ENCODE results near the gene CSF2. TPM values are rescaled to one million over a fixed set of nuclear protein-coding genes. Genes with fewer than 3 reads are reported as not detected.

Gene CSF2
- total RNA-seq, 2 experiments from 2014 or later, result not detected

DNA sequence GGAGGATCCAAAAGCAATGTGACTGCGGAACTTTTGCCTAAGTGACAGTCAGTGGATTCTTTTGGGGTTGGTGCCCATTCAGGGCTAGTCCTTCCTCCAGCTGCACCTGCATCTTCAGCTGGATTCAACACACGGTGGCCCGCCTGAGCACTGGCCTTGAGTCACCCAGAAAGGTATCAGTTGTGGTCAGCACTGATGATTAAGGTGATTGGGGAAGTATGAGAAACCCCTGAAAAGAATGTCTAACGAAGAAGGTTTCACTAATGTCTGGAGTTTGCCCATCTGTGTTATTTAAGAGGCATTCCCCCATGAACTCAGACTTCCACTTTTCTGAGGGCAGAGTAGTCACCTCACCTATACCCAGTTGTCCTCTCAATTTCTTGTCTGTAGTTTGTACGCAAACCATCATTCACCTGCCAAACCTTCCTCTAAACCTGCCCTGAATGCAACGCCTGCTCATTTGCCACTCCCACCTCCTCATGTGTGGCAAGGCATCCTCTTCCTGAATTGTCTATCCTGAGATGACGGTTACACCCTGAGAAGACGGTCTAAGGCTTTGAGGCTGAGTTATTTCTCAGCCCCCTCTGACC lies 27.2 kb downstream of the CSF2 start:
- Histone ChIP-seq H3K27ac (ENCODE audit: low read depth, low read length, poor library complexity, severe bottlenecking) (no peak overlapping the region), H3K4me3 (ENCODE audit: low read depth, low read length, poor library complexity, severe bottlenecking) (no peak overlapping the region), H4K20me1 (ENCODE audit: insufficient read depth, low read length) (no peaks in the 10 kb centered on the region), H3K9me3 (ENCODE audit: low read length) (no peaks in the 10 kb centered on the region), H3K79me2 (ENCODE audit: insufficient read depth, low read depth, low read length) (no peaks in the 10 kb centered on the region), H2AFZ (ENCODE audit: low read length) (peak overlapping the region; percentile 29; the same call in 1 of the 2 replicates), H3K36me3 (ENCODE audit: insufficient read depth, low read length) (no peaks in the 10 kb centered on the region), H3K4me1 (ENCODE audit: insufficient read depth, low read length, poor library complexity, severe bottlenecking) (peaks cover 66% of the 10 kb centered on the region), H3K4me2 (ENCODE audit: low read length) (peak overlapping the region; percentile 27), H3K9me2 (ENCODE audit: insufficient read depth, low read length) (no peaks in the 10 kb centered on the region)
- no TSS peak for BruUV-seq (replicated peaks)
- TF ChIP-seq EZH2phosphoT487 (IDR thresholded peaks at IDR 0.05; ENCODE audit: borderline replicate concordance, low read depth, low read length), result no peak
- TF ChIP-seq, protein P1, sequence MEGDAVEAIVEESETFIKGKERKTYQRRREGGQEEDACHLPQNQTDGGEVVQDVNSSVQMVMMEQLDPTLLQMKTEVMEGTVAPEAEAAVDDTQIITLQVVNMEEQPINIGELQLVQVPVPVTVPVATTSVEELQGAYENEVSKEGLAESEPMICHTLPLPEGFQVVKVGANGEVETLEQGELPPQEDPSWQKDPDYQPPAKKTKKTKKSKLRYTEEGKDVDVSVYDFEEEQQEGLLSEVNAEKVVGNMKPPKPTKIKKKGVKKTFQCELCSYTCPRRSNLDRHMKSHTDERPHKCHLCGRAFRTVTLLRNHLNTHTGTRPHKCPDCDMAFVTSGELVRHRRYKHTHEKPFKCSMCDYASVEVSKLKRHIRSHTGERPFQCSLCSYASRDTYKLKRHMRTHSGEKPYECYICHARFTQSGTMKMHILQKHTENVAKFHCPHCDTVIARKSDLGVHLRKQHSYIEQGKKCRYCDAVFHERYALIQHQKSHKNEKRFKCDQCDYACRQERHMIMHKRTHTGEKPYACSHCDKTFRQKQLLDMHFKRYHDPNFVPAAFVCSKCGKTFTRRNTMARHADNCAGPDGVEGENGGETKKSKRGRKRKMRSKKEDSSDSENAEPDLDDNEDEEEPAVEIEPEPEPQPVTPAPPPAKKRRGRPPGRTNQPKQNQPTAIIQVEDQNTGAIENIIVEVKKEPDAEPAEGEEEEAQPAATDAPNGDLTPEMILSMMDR (conservative IDR thresholded peaks at IDR 0.05; ENCODE audit: low read length), result no peak
- CTCF ChIA-PET (ENCODE audit: unreplicated experiment), result no interaction called here
- intact Hi-C loops (cut with micrococcal nuclease; ENCODE audit: unreplicated experiment), result no loop called here
- peak; percentile 50 for DNase-seq (ENCODE audit: low spot score)
- POLR2A ChIA-PET, result no interaction called here

- no peaks in the 10 kb centered on the region for H4K20me1 ChIP-seq (ENCODE audit: insufficient read depth, low read length)
- BruUV-seq (replicated peaks), result no TSS peak
- no peak for TF ChIP-seq EZH2phosphoT487 (IDR thresholded peaks at IDR 0.05; ENCODE audit: borderline replicate concordance, low read depth, low read length)
- TF ChIP-seq, protein P1 (conservative IDR thresholded peaks at IDR 0.05; ENCODE audit: low read length), result no peak
These were observed 27.8 kb downstream of the CSF2 start for GRCh38 chr5:132101385-132101880.

GRCh38 chr5:132102101-132102701 lies 28.6 kb downstream of the CSF2 start:
- no peak for TF ChIP-seq EZH2phosphoT487 (IDR thresholded peaks at IDR 0.05; ENCODE audit: borderline replicate concordance, low read depth, low read length)
- TF ChIP-seq, protein P1 (conservative IDR thresholded peaks at IDR 0.05; ENCODE audit: low read length), result no peak
- Histone ChIP-seq H3K9me2 (ENCODE audit: insufficient read depth, low read length) (no peaks in the 10 kb centered on the region), H3K9me3 (ENCODE audit: low read length) (no peaks in the 10 kb centered on the region), H3K27ac (ENCODE audit: low read depth, low read length, poor library complexity, severe bottlenecking) (no peak overlapping the region), H3K4me2 (ENCODE audit: low read length) (peak overlapping the region; percentile 76), H3K4me1 (ENCODE audit: insufficient read depth, low read length, poor library complexity, severe bottlenecking) (peaks cover 66% of the 10 kb centered on the region), H3K79me2 (ENCODE audit: insufficient read depth, low read depth, low read length) (no peaks in the 10 kb centered on the region), H3K4me3 (ENCODE audit: low read depth, low read length, poor library complexity, severe bottlenecking) (no peak overlapping the region), H4K20me1 (ENCODE audit: insufficient read depth, low read length) (no peaks in the 10 kb centered on the region), H3K36me3 (ENCODE audit: insufficient read depth, low read length) (no peaks in the 10 kb centered on the region), H2AFZ (ENCODE audit: low read length) (peak overlapping the region; percentile 60; the same call in 1 of the 2 replicates)
- CTCF ChIA-PET (ENCODE audit: unreplicated experiment), result no interaction called here
- intact Hi-C loops (cut with micrococcal nuclease; ENCODE audit: unreplicated experiment), result loop anchor here (2.0 kb wide), 1 partner anchor 37 kb away; no protein-coding TSS in a partner anchor
- POLR2A ChIA-PET, result interaction anchor here (0.5 to 1.6 kb wide), 4 partner anchors 9 to 94 kb away, joined by 4 to 7 read pairs (median 4); partner anchors contain the start of gene CSF2
- no peak for DNase-seq (ENCODE audit: low spot score)
- BruUV-seq (replicated peaks), result no TSS peak

More at GRCh38 chr5:132101385-132101880, 27.8 kb downstream of the CSF2 start:
- peaks cover 66% of the 10 kb centered on the region for H3K4me1 ChIP-seq (ENCODE audit: insufficient read depth, low read length, poor library complexity, severe bottlenecking)
- H3K79me2 ChIP-seq (ENCODE audit: insufficient read depth, low read depth, low read length), result no peaks in the 10 kb centered on the region
- H3K9me3 ChIP-seq (ENCODE audit: low read length), result no peaks in the 10 kb centered on the region
- POLR2A ChIA-PET, result interaction anchor here (0.5 to 1.6 kb wide), 2 partner anchors 8 to 369 kb away, joined by 3 to 4 read pairs; no protein-coding TSS in a partner anchor
- CTCF ChIA-PET (ENCODE audit: unreplicated experiment), result no interaction called here
- H3K4me3 ChIP-seq (ENCODE audit: low read depth, low read length, poor library complexity, severe bottlenecking), result no peak overlapping the region
- no peak overlapping the region for H3K27ac ChIP-seq (ENCODE audit: low read depth, low read length, poor library complexity, severe bottlenecking)
- H3K36me3 ChIP-seq (ENCODE audit: insufficient read depth, low read length), result no peaks in the 10 kb centered on the region
- intact Hi-C loops (cut with micrococcal nuclease; ENCODE audit: unreplicated experiment), result no loop called here
- no peak for DNase-seq (ENCODE audit: low spot score)
- H2AFZ ChIP-seq (ENCODE audit: low read length), result peak overlapping the region; percentile 29; the same call in 1 of the 2 replicates
- no peaks in the 10 kb centered on the region for H3K9me2 ChIP-seq (ENCODE audit: insufficient read depth, low read length)
- H3K4me2 ChIP-seq (ENCODE audit: low read length), result peak overlapping the region; percentile 27

Measured in OCI-LY7 (cell line).